Liver (tissue), 9 donors: ENCODE results near the gene NHSL2. TPM values are rescaled to one million over a fixed set of nuclear protein-coding genes. Genes with fewer than 3 reads are reported as not detected.

Source experiments
- DNase-seq: peaks from one replicate; pipeline ENCODE4 v3.0.0-alpha.2; 2017; ENCODE audit warnings: low spot score
- H3K27ac ChIP-seq, 2 donors: one replicate each; pipeline ENCODE4 v1.7.0; 2013; ENCODE audit warnings: inconsistent platforms in 2 of 2, low read length in 2 of 2, control low read depth in 1 of 2, low read depth in 1 of 2, mild to moderate bottlenecking in 1 of 2
- H3K27me3 ChIP-seq, 4 donors: one replicate each; pipeline versions ENCODE4 v1.6.1 to v1.7.0; 2013; ENCODE audit warnings: low read length in 3 of 4, inconsistent platforms in 1 of 4, mild to moderate bottlenecking in 1 of 4, moderate library complexity in 1 of 4; ENCODE audit not compliant: control insufficient read depth in 4 of 4, insufficient read depth in 4 of 4
- H3K36me3 ChIP-seq, 4 donors: one replicate each; pipeline versions ENCODE4 v1.6.1 to v1.7.0; 2013; ENCODE audit warnings: low read length in 3 of 4, mild to moderate bottlenecking in 3 of 4, low read depth in 1 of 4, moderate library complexity in 1 of 4; ENCODE audit not compliant: control insufficient read depth in 4 of 4, insufficient read depth in 3 of 4
- H3K4me1 ChIP-seq, 4 donors: one replicate each; pipeline versions ENCODE4 v1.6.1 to v1.7.0; 2013; ENCODE audit warnings: low read length in 3 of 4, mild to moderate bottlenecking in 3 of 4, moderate library complexity in 1 of 4; ENCODE audit not compliant: control insufficient read depth in 4 of 4, insufficient read depth in 4 of 4
- H3K4me3 ChIP-seq, 3 donors: one replicate each; pipeline versions ENCODE4 v1.6.1 to v1.7.0; 2013; ENCODE audit warnings: low read length in 3 of 3, control low read depth in 1 of 3, low read depth in 1 of 3, mild to moderate bottlenecking in 1 of 3
- H3K9ac ChIP-seq, 2 donors: one replicate each; pipeline ENCODE4 v1.7.0; 2013; ENCODE audit warnings: low read length in 2 of 2, mild to moderate bottlenecking in 2 of 2, moderate library complexity in 2 of 2, control low read depth in 1 of 2, low read depth in 1 of 2
- H3K9me3 ChIP-seq, 4 donors: one replicate each; pipeline versions ENCODE4 v1.6.1 to v1.7.0; 2013; ENCODE audit warnings: low read length in 3 of 4; ENCODE audit not compliant: control insufficient read depth in 4 of 4
- ATF3 ChIP-seq: IDR thresholded peaks from 2 replicates; pipeline ENCODE4 v1.6.1; 2016; ENCODE audit warnings: antibody characterized with exemption
- CTCF ChIP-seq: fragments of 150-350 bp; IDR thresholded peaks from 2 replicates; pipeline ENCODE4 v1.5.1; 2017; ENCODE audit warnings: improper control_type of control experiment, low read depth, low read length; ENCODE audit not compliant: missing input control
- EGR1 ChIP-seq, 2 donors: IDR thresholded peaks; 2 replicates each; pipeline ENCODE4 v1.6.1; 2016 to 2018; ENCODE audit warnings: antibody characterized with exemption in 2 of 2, low read depth in 2 of 2
- FOXA1 ChIP-seq: IDR thresholded peaks from 2 replicates; pipeline ENCODE4 v1.6.1; 2016; ENCODE audit warnings: antibody characterized with exemption
- FOXA2 ChIP-seq: IDR thresholded peaks from 2 replicates; pipeline ENCODE4 v1.6.1; 2016; ENCODE audit warnings: antibody characterized with exemption
- GABPA ChIP-seq, 2 donors: IDR thresholded peaks in 1 of 2; conservative IDR thresholded peaks in 1 of 2; 2 replicates each; pipeline ENCODE4 v1.6.1; 2016; ENCODE audit warnings: antibody characterized with exemption in 2 of 2, mild to moderate bottlenecking in 1 of 2, moderate library complexity in 1 of 2
- HNF4A ChIP-seq, 2 donors: conservative IDR thresholded peaks; 2 replicates each; pipeline ENCODE4 v1.6.1; 2016; ENCODE audit warnings: antibody characterized with exemption in 2 of 2, mild to moderate bottlenecking in 2 of 2
- HNF4G ChIP-seq: IDR thresholded peaks from 2 replicates; pipeline ENCODE4 v1.6.1; 2016; ENCODE audit warnings: antibody characterized with exemption
- JUND ChIP-seq, 2 donors: IDR thresholded peaks; 2 replicates each; pipeline ENCODE4 v1.6.1; 2016; ENCODE audit warnings: antibody characterized with exemption in 2 of 2
- MAX ChIP-seq: IDR thresholded peaks from 2 replicates; pipeline ENCODE4 v1.6.1; 2016; ENCODE audit warnings: antibody characterized with exemption
- NR2F2 ChIP-seq: IDR thresholded peaks from 2 replicates; pipeline ENCODE4 v1.6.1; 2016; ENCODE audit warnings: antibody characterized with exemption
- RAD21 ChIP-seq, 2 donors: IDR thresholded peaks; 2 replicates each; pipeline ENCODE4 v1.6.1; 2016; ENCODE audit warnings: antibody characterized with exemption in 2 of 2, mild to moderate bottlenecking in 2 of 2
- REST ChIP-seq: IDR thresholded peaks from 2 replicates; pipeline ENCODE4 v1.6.1; 2016; ENCODE audit warnings: antibody characterized with exemption, mild to moderate bottlenecking
- RXRA ChIP-seq, 2 donors: IDR thresholded peaks; 2 replicates each; pipeline ENCODE4 v1.6.1; 2017 to 2018; ENCODE audit warnings: antibody characterized with exemption in 2 of 2, mild to moderate bottlenecking in 1 of 2
- SP1 ChIP-seq: IDR thresholded peaks from 2 replicates; pipeline ENCODE4 v1.6.1; 2018; ENCODE audit warnings: antibody characterized with exemption, mild to moderate bottlenecking
- TAF1 ChIP-seq: conservative IDR thresholded peaks from 2 replicates; pipeline ENCODE4 v1.6.1; 2016; ENCODE audit warnings: antibody characterized with exemption, mild to moderate bottlenecking
- YY1 ChIP-seq: IDR thresholded peaks from 2 replicates; pipeline ENCODE4 v1.6.1; 2016; ENCODE audit warnings: antibody characterized with exemption, mild to moderate bottlenecking
- ZBTB33 ChIP-seq: IDR thresholded peaks from 2 replicates; pipeline ENCODE4 v1.6.1; 2016; ENCODE audit warnings: antibody characterized with exemption
- WGBS: extraction: QIAGEN DNeasy Blood & Tissue Kit; methylation state at CpG from one replicate; pipeline ENCODE4 v1.1.7; 2013; 5-methylcytosine and 5-hydroxymethylcytosine counted together
- polyA plus RNA-seq, 2 donors: library from polyadenylated mRNA; stranded (reverse) in 1 of 2; unstranded in 1 of 2; fragments of 200-250 nt in 1 of 2; fragments of >200 nt in 1 of 2; fragmentation: Nextera tagmentation in 1 of 2; extraction: Ambion mirVana in 1 of 2; gene quantifications; one replicate each; pipeline versions ENCODE4 v1.2.1 to v1.2.3, GENCODE V29; 2013 to 2015
- total RNA-seq, 2 donors: library from RNA; depleted of rRNA; stranded (reverse); fragments of >200 nt; gene quantifications; one replicate each; pipeline ENCODE4 v1.2.3, GENCODE V29; 2014
- donor health status: healthy.
- donor health status: healthy.
- donor health status: healthy.
- donor health status: healthy.
- donor health status: healthy.

NHSL2 gene
- total and polyA plus RNA-seq, 4 donors = 0.45 to 1.3 (median 1.1) TPM

GRCh38 chrX:72088761-72089160 is 178.1 kb downstream of the NHSL2 start:
- Histone ChIP-seq H3K9ac (no peak overlapping the region), H3K4me3 (no peak overlapping the region), H3K4me1 (no peaks in the 10 kb centered on the region), H3K27me3 (no peaks in the 10 kb centered on the region), H3K27ac (no peak overlapping the region), H3K9me3 (no peaks in the 10 kb centered on the region), H3K36me3 (no peaks in the 10 kb centered on the region)
- 82% methylated on average over 6 of the region's 6 CpGs for WGBS
- no peak for TF ChIP-seq ATF3
- no peak for TF ChIP-seq NR2F2
- no peak for TF ChIP-seq FOXA1
- TF ChIP-seq JUND (IDR thresholded peaks at IDR 0.05) = no peak
- no peak for TF ChIP-seq REST
- TF ChIP-seq ZBTB33 = no peak
- TF ChIP-seq TAF1 = no peak
- no peak for TF ChIP-seq FOXA2
- TF ChIP-seq GABPA (IDR thresholded peaks at IDR 0.05 in 1 of 2, conservative IDR thresholded peaks at IDR 0.05 in 1 of 2) = no peak
- TF ChIP-seq RAD21 (IDR thresholded peaks at IDR 0.05) = no peak
- TF ChIP-seq SP1 = no peak
- no peak for TF ChIP-seq RXRA (IDR thresholded peaks at IDR 0.05)
- TF ChIP-seq HNF4A (conservative IDR thresholded peaks at IDR 0.05) = no peak
- TF ChIP-seq CTCF = no peak
- TF ChIP-seq EGR1 (IDR thresholded peaks at IDR 0.05; ENCODE audit: low read depth in 2 of 2) = no peak
- TF ChIP-seq YY1 = no peak
- no peak for TF ChIP-seq MAX
- no peak for TF ChIP-seq HNF4G
- DNase-seq = no peak
